ENCODE data around the gene CHORDC1.
"Not testable (repeated sequence)": the region's sequence is repeated elsewhere in the genome, so short reads cannot be mapped to it uniquely, and the experiment has no call there.

Gene CHORDC1

GRCh38 chr11:90219438-90219837, 3.4 kb downstream of the CHORDC1 start:
- DNase-seq = no peak
- in situ Hi-C loops (cut with MboI; ENCODE audit: low pct_unique_long_range_greater_than_20kb, low sequenced_read_pairs) = no loop called here

GRCh38 chr11:90218606-90219005, 4.2 kb downstream of the CHORDC1 start:
- in situ Hi-C loops (cut with MboI; ENCODE audit: low pct_unique_long_range_greater_than_20kb, low sequenced_read_pairs) = no loop called here
- DNase-seq = peak; percentile 38

GRCh38 chr11:90216611-90217010, 6.2 kb downstream of the CHORDC1 start:
- in situ Hi-C loops (cut with MboI; ENCODE audit: low pct_unique_long_range_greater_than_20kb, low sequenced_read_pairs) = no loop called here
- no peak for DNase-seq

GRCh38 chr11:90213322-90213721, 9.5 kb downstream of the CHORDC1 start:
- in situ Hi-C loops (cut with MboI; ENCODE audit: low pct_unique_long_range_greater_than_20kb, low sequenced_read_pairs) = no loop called here
- no peak for DNase-seq

- DNase-seq = no peak
- in situ Hi-C loops (cut with MboI; ENCODE audit: low pct_unique_long_range_greater_than_20kb, low sequenced_read_pairs) = no loop called here
These were observed 14.0 kb downstream of the CHORDC1 start for GRCh38 chr11:90208857-90209256.

GRCh38 chr11:90207992-90208391, 14.9 kb downstream of the CHORDC1 start:
- in situ Hi-C loops (cut with MboI; ENCODE audit: low pct_unique_long_range_greater_than_20kb, low sequenced_read_pairs); DNase-seq: not testable (repeated sequence)

- in situ Hi-C loops (cut with MboI; ENCODE audit: low pct_unique_long_range_greater_than_20kb, low sequenced_read_pairs) = no loop called here
- DNase-seq = peak; percentile 75
These were observed 17.8 kb downstream of the CHORDC1 start for GRCh38 chr11:90204832-90205646.

GRCh38 chr11:90204407-90204806, 18.4 kb downstream of the CHORDC1 start:
- no peak for DNase-seq

GRCh38 chr11:90202342-90202741, 20.5 kb downstream of the CHORDC1 start:
- no peak for DNase-seq

More at GRCh38 chr11:90204407-90204806, 18.4 kb downstream of the CHORDC1 start:
- in situ Hi-C loops (cut with MboI; ENCODE audit: low pct_unique_long_range_greater_than_20kb, low sequenced_read_pairs) = no loop called here

GRCh38 chr11:90197377-90197776, 25.5 kb downstream of the CHORDC1 start:
- no peak for DNase-seq
- in situ Hi-C loops (cut with MboI; ENCODE audit: low pct_unique_long_range_greater_than_20kb, low sequenced_read_pairs) = no loop called here

More at GRCh38 chr11:90202342-90202741, 20.5 kb downstream of the CHORDC1 start:
- in situ Hi-C loops (cut with MboI; ENCODE audit: low pct_unique_long_range_greater_than_20kb, low sequenced_read_pairs) = no loop called here

- no peak for DNase-seq
- in situ Hi-C loops (cut with MboI; ENCODE audit: low pct_unique_long_range_greater_than_20kb, low sequenced_read_pairs) = no loop called here
These were observed 29.8 kb downstream of the CHORDC1 start for GRCh38 chr11:90192869-90193582.

GRCh38 chr11:90189011-90189410, 33.8 kb downstream of the CHORDC1 start:
- in situ Hi-C loops (cut with MboI; ENCODE audit: low pct_unique_long_range_greater_than_20kb, low sequenced_read_pairs) = no loop called here
- no peak for DNase-seq

- in situ Hi-C loops (cut with MboI; ENCODE audit: low pct_unique_long_range_greater_than_20kb, low sequenced_read_pairs) = no loop called here
- DNase-seq = no peak
These were observed 35.0 kb downstream of the CHORDC1 start for GRCh38 chr11:90187839-90188238.

- DNase-seq = no peak
These were observed 42.9 kb downstream of the CHORDC1 start for GRCh38 chr11:90179923-90180322.

GRCh38 chr11:90178751-90179150, 44.1 kb downstream of the CHORDC1 start:
- in situ Hi-C loops (cut with MboI; ENCODE audit: low pct_unique_long_range_greater_than_20kb, low sequenced_read_pairs) = no loop called here
- no peak for DNase-seq

More at GRCh38 chr11:90179923-90180322, 42.9 kb downstream of the CHORDC1 start:
- in situ Hi-C loops (cut with MboI; ENCODE audit: low pct_unique_long_range_greater_than_20kb, low sequenced_read_pairs) = no loop called here

- in situ Hi-C loops (cut with MboI; ENCODE audit: low pct_unique_long_range_greater_than_20kb, low sequenced_read_pairs) = no loop called here
These were observed 46.8 kb downstream of the CHORDC1 start for GRCh38 chr11:90176069-90176468.

GRCh38 chr11:90171359-90171758, 51.5 kb downstream of the CHORDC1 start:
- DNase-seq = no peak
- in situ Hi-C loops (cut with MboI; ENCODE audit: low pct_unique_long_range_greater_than_20kb, low sequenced_read_pairs) = no loop called here

More at GRCh38 chr11:90176069-90176468, 46.8 kb downstream of the CHORDC1 start:
- no peak for DNase-seq

GRCh38 chr11:90168571-90168970, 54.3 kb downstream of the CHORDC1 start:
- DNase-seq = no peak
- in situ Hi-C loops (cut with MboI; ENCODE audit: low pct_unique_long_range_greater_than_20kb, low sequenced_read_pairs) = no loop called here

- in situ Hi-C loops (cut with MboI; ENCODE audit: low pct_unique_long_range_greater_than_20kb, low sequenced_read_pairs); DNase-seq: not testable (repeated sequence)
These were observed 55.1 kb downstream of the CHORDC1 start for GRCh38 chr11:90167704-90168103.

- DNase-seq; in situ Hi-C loops (cut with MboI; ENCODE audit: low pct_unique_long_range_greater_than_20kb, low sequenced_read_pairs): not testable (repeated sequence)
These were observed 55.8 kb downstream of the CHORDC1 start for GRCh38 chr11:90166982-90167573.

Measured in KBM-7 (cell line).